OCI-LY1 (cell line): Measurements from ENCODE around the gene SQSTM1.

Experiments
- H2AFZ ChIP-seq: fragments of 200-600 bp; sonication (generic), shearing (Covaris generic); 2 replicates; pipeline ENCODE4 v1.6.0; 2014; ENCODE audit warnings: antibody characterized with exemption, mild to moderate bottlenecking, low read length
- H3F3A ChIP-seq: fragments of 200-600 bp; sonication (generic), shearing (Covaris generic); 2 replicates; pipeline ENCODE4 v1.6.0; 2014; ENCODE audit warnings: mild to moderate bottlenecking, antibody characterized with exemption, low read length, moderate library complexity; ENCODE audit not compliant: insufficient read depth
- H3K27ac ChIP-seq: fragments of 200-600 bp; sonication (generic); 2 replicates; pipeline ENCODE4 v1.5.1; 2014; ENCODE audit warnings: low read length, mixed run types, mild to moderate bottlenecking, low read depth; ENCODE audit not compliant: poor library complexity, severe bottlenecking
- H3K27me3 ChIP-seq: fragments of 200-600 bp; sonication (generic); 2 replicates; pipeline ENCODE4 v1.6.0; 2014; ENCODE audit warnings: antibody characterized with exemption, mild to moderate bottlenecking, low read length, moderate library complexity; ENCODE audit not compliant: insufficient read depth
- H3K36me3 ChIP-seq: fragments of 200-600 bp; sonication (generic); 2 replicates; pipeline ENCODE4 v1.6.1; 2014; ENCODE audit warnings: mild to moderate bottlenecking, antibody characterized with exemption, low read length, moderate library complexity, mixed read lengths; ENCODE audit not compliant: insufficient read depth
- H3K4me1 ChIP-seq: fragments of 200-600 bp; sonication (generic); 2 replicates; pipeline ENCODE4 v1.5.1; 2014; ENCODE audit warnings: mild to moderate bottlenecking, low read length, moderate library complexity; ENCODE audit not compliant: insufficient read depth, severe bottlenecking
- H3K4me2 ChIP-seq: fragments of 200-600 bp; sonication (generic), shearing (Covaris generic); 2 replicates; pipeline ENCODE4 v1.6.1; 2014; ENCODE audit warnings: low read length
- H3K4me3 ChIP-seq: fragments of 200-600 bp; sonication (generic); 2 replicates; pipeline ENCODE4 v1.5.1; 2014; ENCODE audit warnings: low read length, low read depth, mild to moderate bottlenecking, mixed read lengths; ENCODE audit not compliant: poor library complexity, severe bottlenecking
- H3K79me2 ChIP-seq: fragments of 200-600 bp; shearing (Covaris generic); 2 replicates; pipeline ENCODE4 v1.6.1; 2016; ENCODE audit warnings: mixed run types, low read length, mixed read lengths; ENCODE audit not compliant: insufficient read depth
- H3K9ac ChIP-seq: fragments of 200-600 bp; sonication (generic), shearing (Covaris generic); 2 replicates; pipeline ENCODE4 v1.6.1; 2014; ENCODE audit warnings: mild to moderate bottlenecking, low read length, mixed read lengths
- H3K9me2 ChIP-seq: fragments of 200-600 bp; sonication (generic), shearing (Covaris generic); 2 replicates; pipeline ENCODE4 v1.6.1; 2014; ENCODE audit warnings: low read depth, mild to moderate bottlenecking, low read length, mixed read lengths
- H3K9me3 ChIP-seq: fragments of 200-600 bp; shearing (Covaris generic); 2 replicates; pipeline ENCODE4 v1.6.1; 2014; ENCODE audit warnings: low read length, mixed read lengths
- H4K20me1 ChIP-seq: fragments of 200-600 bp; sonication (generic), shearing (Covaris generic); 2 replicates; pipeline ENCODE4 v1.6.0; 2016; ENCODE audit warnings: mild to moderate bottlenecking, low read length; ENCODE audit not compliant: insufficient read depth
- CTCF ChIP-seq: fragments of 200-600 bp; sonication (generic), shearing (Covaris generic); IDR thresholded peaks from 2 replicates; pipeline ENCODE4 v1.5.1; 2017; ENCODE audit warnings: mild to moderate bottlenecking, antibody characterized with exemption, low read length, moderate library complexity, mixed read lengths
- EZH2 ChIP-seq: fragments of 200-600 bp; sonication (generic), shearing (Covaris generic); IDR thresholded peaks from 2 replicates; pipeline ENCODE4 v1.8.0; 2017; ENCODE audit warnings: borderline replicate concordance, mixed run types, mild to moderate bottlenecking, antibody characterized with exemption, low read length, moderate library complexity, mixed read lengths

Gene SQSTM1

GRCh38 chr5:179872055-179872827, 51.5 kb downstream of the SQSTM1 start:
- Histone ChIP-seq H3K79me2 (no peaks in the 10 kb centered on the region), H3K27ac (no peak overlapping the region), H3K9ac (no peak overlapping the region), H3F3A (no peaks in the 10 kb centered on the region; the same call in 1 of the 2 replicates), H3K36me3 (peaks cover 50% of the 10 kb centered on the region; the same call in 1 of the 2 replicates), H3K9me3 (no peaks in the 10 kb centered on the region), H3K4me1 (peaks cover 3% of the 10 kb centered on the region), H4K20me1 (no peaks in the 10 kb centered on the region), H3K4me2 (no peak overlapping the region), H2AFZ (no peak overlapping the region), H3K4me3 (no peak overlapping the region), H3K9me2 (no peaks in the 10 kb centered on the region), H3K27me3 (no peaks in the 10 kb centered on the region)
- no peak for TF ChIP-seq CTCF
- no peak for TF ChIP-seq EZH2

DNA sequence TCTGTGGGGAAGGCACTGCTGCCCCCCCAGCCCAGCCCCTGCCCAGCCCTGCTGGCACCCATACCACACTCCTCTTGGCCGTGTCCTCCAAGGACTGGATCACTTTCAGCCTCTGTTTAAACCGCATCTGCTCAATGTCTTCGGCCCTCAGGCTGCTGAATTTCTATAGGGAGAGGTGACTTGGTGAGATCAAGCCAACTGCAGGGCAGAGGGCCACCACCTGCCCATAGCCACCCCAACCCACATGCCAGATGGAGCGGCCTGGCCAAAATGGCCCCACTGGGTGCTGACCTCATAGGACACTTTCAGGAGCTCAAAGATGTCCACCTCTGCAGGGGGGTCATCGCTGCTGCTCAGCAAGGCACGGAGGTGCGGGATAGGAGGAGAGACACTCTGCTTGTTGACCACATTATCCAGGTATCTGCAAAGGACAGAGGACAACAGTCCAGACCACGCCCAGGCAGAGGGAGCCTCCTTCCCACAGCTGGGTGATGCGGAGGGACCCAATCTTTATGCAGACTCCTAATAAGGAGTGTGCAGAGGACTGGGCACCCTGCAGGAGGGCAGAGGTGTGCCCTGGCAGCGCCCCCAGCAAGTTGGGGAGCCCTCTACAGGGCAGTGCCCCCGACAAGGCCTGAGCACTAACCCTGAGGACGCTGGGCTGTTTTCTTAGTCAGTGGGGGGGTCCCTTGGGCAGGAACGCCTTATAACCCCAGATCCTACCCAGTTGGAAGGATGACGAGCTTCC, 52.3 kb downstream of the SQSTM1 start:
- TF ChIP-seq CTCF: no peak
- TF ChIP-seq EZH2: no peak
- Histone ChIP-seq H3K9me2 (no peaks in the 10 kb centered on the region), H3K4me2 (no peak overlapping the region), H3K9me3 (no peaks in the 10 kb centered on the region), H3K79me2 (no peaks in the 10 kb centered on the region), H3K27ac (no peak overlapping the region), H3K4me3 (no peak overlapping the region), H4K20me1 (no peaks in the 10 kb centered on the region), H2AFZ (no peak overlapping the region), H3K36me3 (peaks cover 55% of the 10 kb centered on the region; the same call in 1 of the 2 replicates), H3K9ac (no peak overlapping the region), H3K27me3 (no peaks in the 10 kb centered on the region), H3K4me1 (no peaks in the 10 kb centered on the region), H3F3A (no peaks in the 10 kb centered on the region; the same call in 1 of the 2 replicates)

DNA sequence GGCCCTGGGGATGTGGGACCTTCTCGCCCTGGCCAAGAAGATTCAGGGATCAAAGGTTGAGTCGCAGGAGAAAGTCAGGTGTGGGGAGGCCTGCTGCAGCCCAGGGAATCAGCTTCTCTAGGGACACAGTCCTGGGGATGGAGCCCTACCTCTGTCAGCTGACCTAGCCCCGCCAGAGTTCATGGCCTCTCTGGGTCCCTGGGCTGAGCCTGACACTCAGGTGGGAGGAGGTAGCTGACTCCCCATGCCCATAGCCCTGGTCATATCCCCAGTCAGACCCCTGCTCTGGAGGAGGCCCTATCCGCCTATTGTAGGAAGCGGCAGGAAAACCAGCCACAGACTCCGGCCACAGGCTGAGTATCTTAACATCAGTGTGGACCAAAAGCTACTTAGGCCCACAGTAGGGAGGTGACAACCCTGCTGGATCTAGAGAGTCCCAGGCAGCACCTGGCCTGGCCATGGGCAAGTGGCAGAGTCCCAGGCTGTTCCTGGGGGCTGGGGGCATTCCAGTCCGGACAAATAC, 52.9 kb downstream of the SQSTM1 start:
- H3K9ac ChIP-seq: no peak overlapping the region
- H3K27me3 ChIP-seq: no peaks in the 10 kb centered on the region
- TF ChIP-seq CTCF: no peak
- TF ChIP-seq EZH2: no peak
- no peaks in the 10 kb centered on the region for H3K9me2 ChIP-seq
- H3K4me1 ChIP-seq: no peaks in the 10 kb centered on the region
- peaks cover 49% of the 10 kb centered on the region; the same call in 1 of the 2 replicates for H3K36me3 ChIP-seq
- H4K20me1 ChIP-seq: no peaks in the 10 kb centered on the region
- no peaks in the 10 kb centered on the region for H3K9me3 ChIP-seq
- H3K4me2 ChIP-seq: no peak overlapping the region
- H2AFZ ChIP-seq: no peak overlapping the region
- H3K4me3 ChIP-seq: no peak overlapping the region
- no peaks in the 10 kb centered on the region for H3F3A ChIP-seq
- no peaks in the 10 kb centered on the region for H3K79me2 ChIP-seq
- H3K27ac ChIP-seq: no peak overlapping the region
